NOMO-1 treated with DMSO at 0.1 percent for 48 hours (cell line): ENCODE data around the gene FEN1.

ENCODE experiments used
- DNase-seq: peaks from one replicate; lab custom pipeline; 2025; ENCODE audit not compliant: unreplicated experiment; lab: John Stamatoyannopoulos, UW

Gene FEN1, protein sequence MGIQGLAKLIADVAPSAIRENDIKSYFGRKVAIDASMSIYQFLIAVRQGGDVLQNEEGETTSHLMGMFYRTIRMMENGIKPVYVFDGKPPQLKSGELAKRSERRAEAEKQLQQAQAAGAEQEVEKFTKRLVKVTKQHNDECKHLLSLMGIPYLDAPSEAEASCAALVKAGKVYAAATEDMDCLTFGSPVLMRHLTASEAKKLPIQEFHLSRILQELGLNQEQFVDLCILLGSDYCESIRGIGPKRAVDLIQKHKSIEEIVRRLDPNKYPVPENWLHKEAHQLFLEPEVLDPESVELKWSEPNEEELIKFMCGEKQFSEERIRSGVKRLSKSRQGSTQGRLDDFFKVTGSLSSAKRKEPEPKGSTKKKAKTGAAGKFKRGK

DNA sequence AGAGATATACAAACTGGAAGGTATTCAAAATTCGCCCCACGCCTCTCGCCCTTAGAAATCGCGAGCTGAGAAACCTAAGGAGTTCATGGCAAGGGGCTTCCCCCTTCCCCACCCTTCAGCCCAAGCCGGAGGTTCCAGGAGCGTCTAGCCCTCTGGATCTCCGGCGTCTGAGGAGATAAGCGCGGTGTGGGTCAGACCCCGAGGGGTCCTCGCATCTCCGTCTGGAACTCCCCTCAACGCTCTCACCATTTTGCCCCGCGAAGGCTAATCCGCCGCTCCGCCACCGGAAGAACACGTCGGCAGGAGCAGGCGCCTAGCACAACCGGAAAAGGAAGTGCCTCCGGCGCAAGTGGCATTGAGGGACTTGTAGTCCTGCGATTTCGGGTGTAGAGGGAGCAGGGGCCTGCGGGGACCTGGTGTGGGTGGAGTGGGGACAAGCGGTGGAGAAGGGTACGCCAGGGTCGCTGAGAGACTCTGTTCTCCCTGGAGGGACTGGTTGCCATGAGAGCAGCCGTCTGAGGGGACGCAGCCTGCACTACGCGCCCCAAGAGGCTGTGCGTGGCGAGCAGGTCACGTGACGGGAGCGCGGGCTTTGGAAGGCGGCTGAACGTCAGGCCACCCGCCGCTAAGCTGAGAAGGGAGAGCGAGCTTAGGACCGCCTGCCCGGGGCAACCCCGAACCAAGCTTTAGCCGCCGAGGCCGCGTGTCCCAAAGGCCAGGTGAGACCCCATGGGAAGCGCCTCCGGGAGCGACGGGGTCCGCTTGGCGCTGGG, at the start of gene FEN1, which contains the start of gene TMEM258:
FEN1 (plus strand) TSS at position 602 of the 773 bp plus-strand sequence. CDS start 2,451 bp downstream, outside the sequence.
TMEM258 (minus strand) TSS at position 290 of the 773 bp plus-strand sequence; CDS start at position 249, 41 bp downstream.
- DNase-seq = peak; percentile 90

DNA sequence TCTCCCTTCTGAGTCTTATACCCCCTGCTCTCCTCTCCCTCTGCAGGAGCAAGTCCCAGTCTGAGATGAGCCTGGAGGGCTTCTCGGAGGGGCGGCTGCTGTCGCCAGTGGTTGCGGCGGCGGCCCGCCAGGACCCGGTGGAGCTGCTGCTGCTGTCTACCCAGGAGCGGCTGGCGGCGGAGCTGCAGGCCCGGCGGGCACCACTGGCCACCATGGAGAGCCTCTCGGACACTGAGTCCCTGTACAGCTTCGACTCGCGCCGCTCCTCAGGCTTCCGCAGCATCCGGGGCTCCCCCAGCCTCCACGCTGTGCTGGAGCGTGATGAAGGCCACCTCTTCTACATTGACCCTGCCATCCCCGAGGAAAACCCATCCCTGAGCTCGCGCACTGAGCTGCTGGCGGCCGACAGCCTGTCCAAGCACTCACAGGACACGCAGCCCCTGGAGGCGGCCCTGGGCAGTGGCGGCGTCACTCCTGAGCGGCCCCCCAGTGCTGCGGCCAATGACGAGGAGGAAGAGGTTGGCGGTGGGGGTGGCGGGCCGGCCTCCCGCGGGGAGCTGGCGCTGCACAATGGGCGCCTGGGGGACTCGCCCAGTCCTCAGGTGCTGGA, 49.1 kb upstream of the FEN1 start:
- DNase-seq = no peak

DNA sequence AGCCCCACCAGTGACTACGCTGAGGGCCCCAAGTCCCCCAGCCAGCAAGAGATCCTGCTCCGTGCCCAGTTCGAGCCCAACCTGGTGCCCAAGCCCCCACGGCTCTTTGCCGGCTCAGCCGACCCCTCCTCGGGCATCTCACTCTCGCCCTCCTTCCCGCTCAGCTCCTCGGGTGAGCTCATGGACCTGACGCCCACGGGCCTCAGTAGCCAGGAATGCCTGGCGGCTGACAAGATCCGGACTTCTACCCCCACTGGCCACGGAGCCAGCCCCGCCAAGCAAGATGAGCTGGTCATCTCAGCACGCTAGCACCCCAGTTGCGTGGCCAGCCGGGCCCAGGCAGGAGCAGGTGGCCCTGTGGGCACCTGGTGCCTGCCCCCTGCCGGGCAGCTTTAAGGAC, 48.5 kb upstream of the FEN1 start:
- no peak for DNase-seq

DNA sequence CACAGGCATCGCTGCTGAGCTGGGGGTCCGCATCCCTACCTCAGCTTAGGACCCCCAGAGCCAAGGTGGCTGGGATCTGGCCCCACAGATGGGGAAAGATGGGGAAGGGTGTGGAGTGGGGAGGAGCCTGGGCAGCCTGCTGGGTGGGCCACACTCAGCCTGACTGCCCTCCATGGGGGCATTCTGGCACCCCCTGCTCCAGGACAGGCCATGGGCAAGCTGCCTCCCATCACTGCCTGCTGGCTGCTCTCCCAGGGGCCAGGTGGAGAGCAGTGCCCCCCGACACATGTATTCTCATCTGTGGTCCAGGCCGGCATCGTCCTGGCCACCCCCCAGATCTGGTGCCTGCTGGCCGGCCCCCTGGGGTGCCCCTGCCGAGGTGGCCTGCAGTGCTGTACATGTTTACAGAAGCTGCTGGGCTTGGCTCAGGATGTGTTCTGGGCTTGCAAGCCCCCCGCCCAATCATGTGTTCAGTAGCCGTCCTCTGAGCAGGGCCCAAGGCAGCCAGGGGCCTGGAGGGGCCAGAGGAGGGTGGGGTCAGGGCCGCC, 48.0 kb upstream of the FEN1 start:
- DNase-seq = no peak

DNA sequence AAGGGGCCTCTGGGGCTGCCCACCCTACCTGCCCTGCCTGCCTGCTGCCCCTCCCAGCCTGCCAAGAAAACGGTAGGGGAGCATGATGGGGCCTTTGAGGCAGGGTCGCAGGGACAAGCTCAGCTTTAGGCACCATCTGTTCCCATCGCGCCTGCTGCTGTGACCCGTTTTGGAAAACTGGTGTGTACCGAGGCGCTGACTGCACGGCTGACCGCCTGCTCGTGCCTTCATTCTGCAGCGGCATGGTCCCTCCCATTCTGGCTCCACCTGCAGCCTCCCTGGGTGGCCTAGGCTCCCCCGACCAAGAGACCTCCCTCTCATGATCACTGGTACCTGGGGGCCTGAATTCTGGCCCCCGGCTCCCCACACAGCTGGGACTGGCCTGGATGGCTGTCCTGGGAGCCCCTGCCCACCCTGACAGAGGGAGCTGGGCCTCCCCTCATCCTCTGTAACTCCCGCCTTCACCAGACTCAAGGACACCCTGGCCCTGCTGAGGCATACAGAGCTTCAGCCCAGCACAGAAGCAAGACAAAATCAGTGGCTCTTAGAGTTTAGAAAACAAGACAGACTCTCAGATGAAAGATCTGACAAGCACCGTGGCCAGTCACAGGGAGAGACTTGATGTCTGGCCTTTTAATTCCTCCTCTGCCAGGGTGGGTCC, 46.8 kb upstream of the FEN1 start:
- no peak for DNase-seq

DNA sequence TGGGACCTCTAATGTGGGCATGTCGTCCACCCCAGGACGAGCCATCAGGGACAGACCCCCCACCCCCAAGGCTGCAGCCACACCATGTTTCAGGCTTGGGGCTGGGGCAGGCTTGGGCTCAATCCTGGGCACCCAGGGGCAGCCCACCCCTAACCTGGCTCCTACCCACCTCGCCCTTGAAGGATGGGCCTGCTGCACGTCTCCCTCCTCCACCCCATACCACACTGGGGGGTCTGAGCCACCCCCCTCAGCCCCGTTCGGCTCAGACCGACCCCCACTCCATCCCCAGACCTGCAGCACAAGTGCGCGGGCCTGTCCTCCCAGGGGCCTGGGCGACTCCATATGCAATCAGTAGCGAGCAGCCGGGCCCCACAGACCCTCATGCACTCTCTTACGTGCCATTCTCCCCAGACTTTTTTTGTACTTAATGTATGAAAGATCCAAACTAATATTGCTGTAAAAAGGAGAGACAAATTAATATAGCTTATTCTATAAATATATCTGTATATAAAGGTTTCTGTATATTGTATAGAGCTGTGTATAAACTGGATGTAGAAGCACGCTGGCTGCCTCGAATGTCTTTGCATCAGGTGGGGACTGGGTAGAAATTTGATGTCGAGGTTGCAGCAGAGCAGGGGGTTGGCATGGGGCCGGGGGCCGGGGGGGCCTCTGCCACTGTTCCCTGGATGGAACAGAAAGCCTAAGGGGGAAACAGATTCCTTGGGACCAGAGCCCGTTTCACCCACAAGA, 46.1 kb upstream of the FEN1 start:
- DNase-seq = no peak

DNA sequence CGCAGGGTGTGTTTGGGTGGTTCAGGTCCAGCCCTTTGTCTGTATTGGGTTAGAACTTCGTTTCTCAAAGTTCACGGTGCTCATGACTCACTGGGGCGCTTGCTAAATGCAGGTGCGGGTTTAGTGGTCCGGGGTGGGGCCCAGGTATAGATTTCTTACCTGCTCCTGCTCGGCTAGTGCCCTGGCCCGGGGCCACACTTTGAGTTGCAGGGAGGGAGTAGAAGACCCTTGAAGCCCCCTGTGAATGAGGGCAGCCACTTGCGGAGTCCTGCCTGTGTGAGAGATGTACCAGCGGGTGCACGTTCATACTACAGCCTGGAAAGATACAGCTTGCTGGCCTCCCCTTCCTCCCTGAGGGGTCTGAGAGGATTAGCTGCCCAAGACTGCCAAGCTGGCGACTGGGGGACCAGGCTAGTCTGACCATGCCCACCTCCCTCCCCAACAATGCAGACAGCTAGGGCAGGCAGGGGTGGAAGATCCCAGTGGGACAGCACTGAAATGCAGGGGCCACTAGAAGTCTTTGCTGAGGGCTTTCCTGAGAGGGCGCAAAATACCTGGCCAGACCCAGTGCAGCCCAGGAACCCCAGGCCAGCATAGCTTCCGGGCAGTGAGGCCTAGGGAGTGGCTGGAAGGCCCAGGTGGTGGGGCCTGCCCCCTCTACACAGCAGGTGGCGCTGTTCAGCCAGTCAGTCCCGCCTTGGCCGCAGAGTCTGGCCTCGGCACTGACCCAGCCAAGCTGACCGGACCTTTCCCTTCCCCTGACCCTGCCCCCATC, 45.3 kb upstream of the FEN1 start:
- DNase-seq = peak; percentile 45

DNA sequence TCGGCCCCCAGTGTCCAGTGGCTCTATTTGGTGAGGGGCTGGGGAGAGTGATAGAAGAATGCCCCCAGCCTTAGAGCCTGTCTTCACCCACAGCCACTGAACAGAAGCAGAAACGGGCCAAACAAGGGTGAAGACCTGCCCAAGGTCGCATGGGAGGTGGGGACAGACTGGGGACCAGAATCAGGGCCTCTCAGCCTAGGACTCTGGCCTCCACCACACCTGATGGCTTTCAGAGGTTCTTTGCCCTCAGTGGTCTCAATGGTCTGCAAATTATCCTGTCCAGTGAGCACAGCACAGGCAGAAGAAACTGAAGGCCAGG, 44.8 kb upstream of the FEN1 start:
- DNase-seq = no peak

DNA sequence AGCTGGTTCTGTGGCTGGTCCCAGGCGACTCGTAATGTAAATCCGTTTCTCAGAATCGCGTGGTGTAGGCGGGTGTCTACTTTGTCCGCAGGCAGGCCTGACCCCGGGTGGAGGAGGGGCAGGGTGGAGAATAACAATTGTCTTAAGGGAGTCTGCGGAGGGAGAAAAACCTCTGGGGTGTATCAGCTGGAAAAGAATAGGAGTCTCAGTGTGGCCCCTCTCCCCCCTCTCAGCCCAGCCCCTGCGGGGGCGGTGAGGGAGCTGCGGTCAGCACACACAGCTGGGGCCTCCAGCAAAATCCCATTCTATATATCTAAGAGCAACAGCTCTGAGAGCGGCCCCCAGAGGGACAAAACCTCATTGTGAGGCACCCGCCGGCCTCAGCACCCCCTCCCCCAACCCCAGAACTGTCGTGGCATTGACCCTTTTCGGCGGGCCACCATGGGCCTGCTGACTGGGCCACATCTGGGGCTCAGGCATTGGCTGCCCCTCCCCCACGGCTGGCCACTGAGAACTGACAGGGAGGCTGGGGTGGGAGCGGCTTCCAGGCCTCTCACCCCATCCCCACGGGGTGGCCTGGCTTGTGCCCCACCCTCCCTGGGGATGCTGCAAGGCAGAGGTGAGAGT, 43.0 kb upstream of the FEN1 start:
- no peak for DNase-seq

DNA sequence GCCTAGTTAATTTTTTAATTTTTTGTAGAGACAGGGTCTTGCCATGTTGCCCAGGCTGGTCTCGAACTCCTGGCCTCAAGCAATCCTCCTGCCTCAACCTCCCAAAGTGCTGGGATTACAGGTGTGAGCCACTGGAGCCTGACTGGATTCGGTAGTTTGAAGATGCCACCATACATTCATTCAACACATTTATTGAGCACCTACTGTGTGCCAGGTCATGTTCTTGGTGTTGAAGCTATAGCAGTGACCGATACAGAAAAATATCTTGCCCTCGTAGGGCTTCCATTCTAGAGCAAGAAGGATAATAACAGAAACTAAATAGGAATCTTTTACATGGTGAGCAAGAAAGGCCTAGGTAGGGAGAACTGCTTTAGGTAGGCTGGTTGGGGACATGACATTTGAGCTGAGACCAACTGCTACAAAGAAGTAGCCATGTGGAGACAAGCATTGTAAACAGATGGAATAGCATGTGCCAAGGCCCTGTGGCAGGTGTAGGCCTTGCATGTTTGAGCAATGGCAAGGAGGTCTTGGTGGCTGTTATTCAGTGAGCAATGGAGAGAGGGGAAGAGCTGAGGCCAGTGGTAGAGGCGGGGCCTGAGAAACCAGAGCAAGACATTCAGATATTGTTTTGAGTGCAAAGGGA, 42.0 kb upstream of the FEN1 start:
- no peak for DNase-seq

DNA sequence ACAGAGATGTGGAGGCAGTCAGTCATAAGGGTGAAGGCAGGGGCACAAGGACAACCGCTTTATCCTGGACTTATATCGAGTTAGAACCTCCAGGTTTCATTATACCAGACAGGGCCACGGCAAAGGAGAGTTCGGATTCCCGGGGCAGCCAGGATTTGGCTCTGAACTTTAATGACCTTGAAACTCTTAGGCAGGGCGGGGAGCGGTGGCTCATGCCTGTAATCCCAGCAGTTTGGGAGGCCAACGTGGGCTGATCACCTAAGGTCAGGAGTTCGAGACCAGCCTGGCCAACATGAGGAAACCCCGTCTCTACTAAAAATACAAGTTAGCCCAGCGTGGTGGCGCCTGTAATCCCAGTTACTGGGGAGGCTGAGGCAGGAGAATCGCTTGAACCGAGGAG, 41.3 kb upstream of the FEN1 start:
- DNase-seq = no peak

DNA sequence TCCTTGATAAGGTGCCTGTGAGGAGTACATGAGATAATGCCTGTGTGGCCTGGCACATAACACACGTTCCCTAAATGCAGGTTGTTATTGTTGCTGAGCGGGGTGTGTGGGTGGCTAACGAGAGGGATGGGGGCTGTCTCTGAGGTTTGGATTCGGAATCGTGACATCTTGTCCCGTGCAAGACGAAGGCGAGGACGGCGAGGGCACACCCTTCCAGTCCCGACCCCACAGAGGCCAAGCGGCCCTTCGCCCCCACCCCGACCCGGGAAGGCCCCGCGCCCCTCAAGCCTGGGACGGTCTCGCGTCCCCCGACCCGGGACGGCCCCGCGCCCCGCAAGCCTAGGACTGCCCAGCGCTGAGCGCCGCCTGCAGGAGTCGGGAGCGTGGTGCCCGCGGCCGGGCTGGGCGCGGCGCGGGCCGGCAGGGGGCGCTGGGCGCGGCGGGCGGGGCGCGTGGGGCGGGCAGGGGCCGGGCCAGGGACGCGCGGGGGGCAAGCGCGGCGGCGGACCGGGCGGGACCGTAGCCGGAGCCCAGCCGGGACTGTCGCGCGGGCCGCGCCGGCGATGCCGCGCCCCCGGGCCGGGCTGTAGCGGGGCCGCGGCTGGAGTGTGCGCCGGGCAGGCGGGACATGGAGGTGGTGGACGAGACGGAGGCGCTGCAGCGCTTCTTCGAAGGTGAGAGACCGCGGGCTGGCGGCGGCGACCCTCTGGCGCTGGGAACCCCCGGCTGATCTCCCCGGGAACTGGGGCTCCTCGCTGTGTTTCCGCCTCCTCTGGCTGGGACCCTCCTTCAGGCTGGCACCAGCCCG, 40.4 kb upstream of the FEN1 start, which contains the start of gene MYRF:
MYRF (plus strand) TSS at position 520 of the 808 bp plus-strand sequence; CDS start at position 629, 109 bp downstream.
- DNase-seq = peak; percentile 31

DNA sequence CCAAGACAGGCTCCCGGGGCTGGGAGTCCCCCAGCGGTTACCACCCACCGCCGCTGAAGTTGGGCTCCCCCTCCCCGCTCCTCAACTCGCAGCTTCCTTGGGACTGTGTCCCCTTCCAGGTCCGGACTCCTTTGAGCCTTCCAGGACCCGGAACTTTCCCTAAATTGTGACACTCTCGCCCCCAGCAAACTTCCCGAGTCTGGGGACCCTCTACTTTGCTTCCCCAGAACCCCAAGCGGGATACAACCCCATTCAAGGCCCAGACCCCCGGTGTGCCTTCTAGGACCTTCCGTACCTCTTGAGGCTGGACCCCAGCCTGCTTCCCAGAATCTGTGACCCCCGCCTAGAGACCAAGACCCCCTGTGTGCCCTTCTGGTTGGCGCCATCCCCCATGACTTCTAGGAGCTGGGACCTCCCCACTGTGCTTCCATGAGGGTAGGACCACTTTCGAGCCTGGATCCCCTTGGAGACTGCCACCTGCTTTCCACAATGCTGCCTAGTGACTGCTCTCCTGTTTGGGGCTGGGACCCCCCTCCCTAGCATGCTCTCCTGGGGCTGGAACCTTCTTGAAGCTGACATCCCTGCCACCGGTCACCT, 39.7 kb upstream of the FEN1 start:
- DNase-seq = no peak

DNA sequence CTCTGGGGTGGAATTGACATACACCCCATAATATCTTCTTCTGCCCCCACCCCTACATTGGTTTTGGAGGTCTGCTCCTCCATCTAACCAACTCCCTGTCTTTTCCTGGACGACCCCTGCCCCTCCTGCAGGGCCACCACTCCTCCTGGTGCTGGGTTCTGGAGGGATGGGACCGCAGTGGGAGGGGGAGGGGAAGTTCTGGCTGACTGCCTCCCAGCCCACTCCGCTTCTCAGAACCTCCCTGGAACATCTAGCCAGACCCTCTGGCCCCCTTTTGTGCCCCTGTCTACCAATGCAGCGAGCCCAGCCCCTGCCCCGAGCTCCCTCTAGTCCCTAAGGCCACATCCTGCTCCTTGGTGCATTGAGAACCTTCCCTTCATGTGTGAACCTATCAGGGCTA, 39.0 kb upstream of the FEN1 start:
- no peak for DNase-seq

DNA sequence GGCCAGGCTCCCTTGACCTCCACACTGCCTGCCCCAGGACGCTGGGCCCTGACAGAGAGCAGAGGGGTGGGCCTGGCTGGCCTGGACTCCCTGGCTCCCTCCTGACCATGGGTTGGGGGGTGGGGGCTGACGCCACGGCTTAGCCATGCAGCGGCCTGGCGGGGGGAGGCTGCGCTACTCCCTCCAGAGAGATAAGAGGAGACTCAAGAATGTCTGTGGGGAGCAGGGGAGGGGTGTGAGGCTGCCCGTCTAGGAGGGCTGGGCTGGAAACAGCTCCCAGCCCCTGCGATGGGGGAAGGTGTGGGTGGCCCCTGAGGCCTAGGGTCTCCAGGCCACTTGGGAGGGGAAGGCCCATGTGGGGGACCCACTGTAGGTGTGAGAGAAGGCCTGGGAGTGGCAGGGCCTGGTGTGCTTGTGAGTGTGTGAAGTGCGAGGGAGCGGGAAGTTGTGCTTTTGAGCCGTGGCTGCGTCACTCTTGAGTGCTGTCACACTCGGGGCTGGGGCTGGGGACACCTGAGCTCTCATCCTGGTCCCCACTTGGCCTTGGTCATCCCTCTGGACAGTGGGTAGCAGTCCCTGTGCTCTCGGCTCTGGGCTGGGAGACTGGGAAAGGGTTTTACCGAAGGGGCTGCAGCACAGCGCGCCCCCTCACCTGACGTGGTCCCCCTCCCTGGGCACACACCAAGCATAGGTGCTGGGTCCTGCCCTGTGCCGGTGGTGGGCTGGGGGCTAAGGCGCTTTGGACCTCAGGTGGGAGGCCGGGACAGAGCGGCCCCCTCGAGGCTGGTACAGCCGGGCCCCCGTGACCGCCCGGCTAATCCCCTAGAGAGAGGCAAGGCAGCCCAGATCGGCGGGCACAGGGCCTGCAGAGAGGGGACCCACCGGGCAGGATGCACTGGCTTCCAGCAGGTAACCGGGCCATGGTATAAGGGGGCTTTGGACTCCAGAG, 37.9 kb upstream of the FEN1 start:
- DNase-seq = no peak

DNA sequence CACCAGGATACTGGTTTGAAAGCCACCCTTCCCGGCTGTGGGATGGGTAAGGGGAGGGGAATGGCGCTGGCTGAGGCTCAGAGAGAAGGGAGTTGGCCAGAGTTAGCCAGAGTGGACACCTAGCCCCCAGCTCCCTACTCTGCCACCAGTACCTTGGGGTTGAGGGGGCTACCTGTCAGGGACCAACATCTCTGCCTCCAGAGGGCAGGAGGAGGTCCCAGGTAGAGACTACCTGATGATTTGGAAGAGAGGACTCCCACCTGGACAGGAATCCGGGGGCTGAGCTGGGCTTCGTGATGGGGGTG, 36.6 kb upstream of the FEN1 start:
- no peak for DNase-seq
